ENCODE data around the gene ANO3. TPM values are rescaled to one million over a fixed set of nuclear protein-coding genes. Genes with fewer than 3 reads are reported as not detected.

ANO3 gene
- total RNA-seq, 4 donors from 2014 or later: 0.18 to 0.47 TPM; not detected in 2

- H3K27me3 ChIP-seq: no peaks in the 10 kb centered on the region
- H3K27ac ChIP-seq: no peak overlapping the region
- no peak for TF ChIP-seq CTCF (IDR thresholded peaks at IDR 0.05)
- TF ChIP-seq POLR2A (IDR thresholded peaks at IDR 0.05): no peak
- H3K36me3 ChIP-seq: no peaks in the 10 kb centered on the region
- no peaks in the 10 kb centered on the region for H3K9me3 ChIP-seq
- no peaks in the 10 kb centered on the region for H3K4me1 ChIP-seq
- DNase-seq: no peak
- H3K4me3 ChIP-seq: no peak overlapping the region
Observed at GRCh38 chr11:26558190-26558589, 226.3 kb downstream of the ANO3 start.

- H3K27ac ChIP-seq: no peak overlapping the region
Observed at GRCh38 chr11:26569646-26570045, 237.7 kb downstream of the ANO3 start.

GRCh38 chr11:26571861-26572654 lies 240.1 kb downstream of the ANO3 start, which contains the start of gene MUC15:
MUC15 (minus strand) TSS chr11:26572263; CDS start chr11:26567094, 5,169 bp downstream.
- Histone ChIP-seq H3K27me3 (no peaks in the 10 kb centered on the region), H3K4me3 (no peak within 1 kb of the TSS), H3K27ac (no peak within 1 kb of the TSS), H3K4me1 (no peaks in the 10 kb centered on the region), H3K36me3 (no peaks in the 10 kb centered on the region), H3K9me3 (no peaks in the 10 kb centered on the region)
- DNase-seq: no peak
- TF ChIP-seq CTCF (IDR thresholded peaks at IDR 0.05): no peak
- no peak for TF ChIP-seq POLR2A (IDR thresholded peaks at IDR 0.05)

More at GRCh38 chr11:26569646-26570045, 237.7 kb downstream of the ANO3 start:
- TF ChIP-seq POLR2A (IDR thresholded peaks at IDR 0.05) (no peak), CTCF (IDR thresholded peaks at IDR 0.05) (no peak)
- no peaks in the 10 kb centered on the region for H3K9me3 ChIP-seq
- no peak for DNase-seq
- H3K4me3 ChIP-seq: no peak overlapping the region
- H3K36me3 ChIP-seq: no peaks in the 10 kb centered on the region
- H3K27me3 ChIP-seq: no peaks in the 10 kb centered on the region
- no peaks in the 10 kb centered on the region for H3K4me1 ChIP-seq

GRCh38 chr11:26572770-26573402 lies 241.0 kb downstream of the ANO3 start:
- Histone ChIP-seq H3K4me3 (no peak overlapping the region), H3K27me3 (no peaks in the 10 kb centered on the region), H3K36me3 (no peaks in the 10 kb centered on the region), H3K4me1 (no peaks in the 10 kb centered on the region), H3K27ac (no peak overlapping the region), H3K9me3 (no peaks in the 10 kb centered on the region)
- DNase-seq: no peak
- TF ChIP-seq POLR2A (IDR thresholded peaks at IDR 0.05) (no peak), CTCF (IDR thresholded peaks at IDR 0.05) (no peak)

GRCh38 chr11:26573896-26574295 lies 242.0 kb downstream of the ANO3 start:
- Histone ChIP-seq H3K36me3 (no peaks in the 10 kb centered on the region), H3K9me3 (no peaks in the 10 kb centered on the region), H3K27ac (no peak overlapping the region), H3K27me3 (no peaks in the 10 kb centered on the region), H3K4me3 (no peak overlapping the region), H3K4me1 (no peaks in the 10 kb centered on the region)
- TF ChIP-seq POLR2A (IDR thresholded peaks at IDR 0.05) (no peak), CTCF (IDR thresholded peaks at IDR 0.05) (no peak)
- no peak for DNase-seq
